ENCODE data around the gene SRXN1. TPM values are rescaled to one million over a fixed set of nuclear protein-coding genes. Genes with fewer than 3 reads are reported as not detected.

SRXN1 gene
- total RNA-seq, 4 donors from 2014 or later: 73.4 to 158 (median 133) TPM

DNA sequence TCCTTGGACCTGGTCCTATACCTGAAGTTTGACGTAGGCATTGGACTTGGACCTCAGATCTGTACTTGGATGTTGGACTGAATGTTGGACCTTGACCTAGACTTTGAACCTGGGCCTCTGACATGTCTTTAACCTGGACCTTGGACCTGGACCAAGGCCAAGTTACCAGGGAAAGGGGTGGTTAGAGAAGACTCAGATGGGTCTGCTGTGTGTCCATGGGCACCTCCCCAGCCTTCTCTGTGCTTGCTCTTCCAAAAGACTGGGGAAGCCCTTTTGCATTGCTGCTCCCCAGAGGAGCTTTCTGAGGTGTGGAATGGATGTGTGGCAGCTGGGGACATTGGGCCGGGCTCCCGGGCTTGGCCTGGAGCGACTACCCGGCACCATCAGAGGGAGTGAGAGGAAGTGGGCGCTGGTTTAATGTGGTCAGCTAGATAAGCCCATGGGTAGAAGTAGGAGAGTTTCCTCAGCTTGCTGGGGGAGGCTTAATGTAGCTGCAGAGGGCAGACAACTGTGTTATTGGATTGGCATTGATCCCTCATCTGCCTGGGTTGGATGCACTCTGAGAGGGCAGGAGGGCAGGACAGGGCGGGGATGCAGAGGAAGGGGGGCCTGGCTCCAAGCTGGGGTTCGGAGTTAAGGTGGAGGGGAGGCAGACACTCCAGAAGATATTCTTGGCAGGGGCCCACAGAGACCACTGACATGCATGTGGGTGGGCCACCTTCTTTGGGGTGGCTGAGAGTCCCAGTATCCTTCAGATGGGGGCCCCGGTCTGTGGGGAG lies 18.4 kb upstream of the SRXN1 start:
- no peak overlapping the region for H3K4me3 ChIP-seq
- H3K36me3 ChIP-seq: no peaks in the 10 kb centered on the region
- H3K27me3 ChIP-seq: peaks cover 3 to 97% (median 8%) of the 10 kb centered on the region in 4 donors
- 50 to 81% methylated on average over 6 to 7 of the region's 9 CpGs for WGBS, 2 donors
- no peaks in the 10 kb centered on the region for H3K9me3 ChIP-seq
- H3K27ac ChIP-seq: no peak overlapping the region
- peaks cover 8 to 17% (median 8%) of the 10 kb centered on the region in 3 donors for H3K4me1 ChIP-seq
- intact Hi-C loops (cut with DNase I): loop anchor here (10.0 kb wide), 1 partner anchor 53 kb away; no protein-coding TSS in a partner anchor
- TF ChIP-seq, protein P1, sequence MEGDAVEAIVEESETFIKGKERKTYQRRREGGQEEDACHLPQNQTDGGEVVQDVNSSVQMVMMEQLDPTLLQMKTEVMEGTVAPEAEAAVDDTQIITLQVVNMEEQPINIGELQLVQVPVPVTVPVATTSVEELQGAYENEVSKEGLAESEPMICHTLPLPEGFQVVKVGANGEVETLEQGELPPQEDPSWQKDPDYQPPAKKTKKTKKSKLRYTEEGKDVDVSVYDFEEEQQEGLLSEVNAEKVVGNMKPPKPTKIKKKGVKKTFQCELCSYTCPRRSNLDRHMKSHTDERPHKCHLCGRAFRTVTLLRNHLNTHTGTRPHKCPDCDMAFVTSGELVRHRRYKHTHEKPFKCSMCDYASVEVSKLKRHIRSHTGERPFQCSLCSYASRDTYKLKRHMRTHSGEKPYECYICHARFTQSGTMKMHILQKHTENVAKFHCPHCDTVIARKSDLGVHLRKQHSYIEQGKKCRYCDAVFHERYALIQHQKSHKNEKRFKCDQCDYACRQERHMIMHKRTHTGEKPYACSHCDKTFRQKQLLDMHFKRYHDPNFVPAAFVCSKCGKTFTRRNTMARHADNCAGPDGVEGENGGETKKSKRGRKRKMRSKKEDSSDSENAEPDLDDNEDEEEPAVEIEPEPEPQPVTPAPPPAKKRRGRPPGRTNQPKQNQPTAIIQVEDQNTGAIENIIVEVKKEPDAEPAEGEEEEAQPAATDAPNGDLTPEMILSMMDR (IDR thresholded peaks at IDR 0.05): no peak
- no peak for TF ChIP-seq POLR2A (IDR thresholded peaks at IDR 0.05)
- no peak for DNase-seq

DNA sequence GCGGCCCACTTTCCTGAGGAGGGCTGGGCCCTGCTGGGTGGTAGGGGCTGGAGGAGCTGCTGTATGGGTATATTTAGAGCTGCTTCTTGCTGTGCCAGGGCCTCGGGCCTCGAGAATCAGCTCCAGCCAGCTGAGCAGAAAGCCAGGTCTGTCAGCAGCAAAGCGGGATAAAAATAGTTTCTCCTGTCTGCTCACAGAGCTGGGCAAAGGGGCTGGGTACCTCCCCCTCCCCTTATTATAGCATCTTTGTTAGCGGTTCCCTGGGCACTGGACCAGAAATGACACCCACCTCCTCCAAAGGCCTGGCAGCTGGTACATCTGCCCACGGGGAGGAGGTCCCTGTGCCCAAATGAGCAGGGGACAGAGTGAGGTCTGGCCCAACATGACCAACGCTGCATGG lies 16.6 kb upstream of the SRXN1 start:
- WGBS, 2 donors: 72 to 100% methylated on average over 1 to 4 of the region's 7 CpGs
- intact Hi-C loops (cut with DNase I): no loop called here
- Histone ChIP-seq H3K4me1 (no peaks in the 10 kb centered on the region), H3K9me3 (no peaks in the 10 kb centered on the region), H3K4me3 (no peak overlapping the region), H3K27ac (no peak overlapping the region), H3K36me3 (no peaks in the 10 kb centered on the region), H3K27me3 (peaks cover 3 to 97% (median 11%) of the 10 kb centered on the region in 4 donors)
- DNase-seq: no peak
- no peak for TF ChIP-seq POLR2A (IDR thresholded peaks at IDR 0.05)
- TF ChIP-seq, protein P1 (IDR thresholded peaks at IDR 0.05): no peak

DNA sequence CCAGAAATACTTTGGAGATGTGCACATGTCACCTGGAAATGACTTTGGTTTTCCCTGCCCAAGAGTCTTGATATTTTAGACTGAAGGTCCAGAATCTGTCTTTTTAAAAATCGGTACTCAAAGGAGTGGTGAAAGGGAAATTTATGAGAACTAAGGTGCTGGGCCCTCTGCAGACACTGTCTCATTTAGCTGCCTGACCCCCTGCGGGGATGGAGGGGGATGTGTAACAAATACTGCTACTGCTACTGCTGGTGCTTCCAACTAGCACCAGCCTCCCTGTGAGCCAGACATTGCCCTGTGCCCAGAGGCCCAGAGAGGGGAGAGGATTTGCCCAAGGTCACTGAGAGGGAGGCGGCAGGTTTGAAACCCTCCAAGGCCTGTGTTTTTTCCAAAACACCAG lies 15.6 kb upstream of the SRXN1 start:
- TF ChIP-seq, protein P1 (IDR thresholded peaks at IDR 0.05): no peak
- TF ChIP-seq POLR2A (IDR thresholded peaks at IDR 0.05): no peak
- 68 to 73% methylated on average over 3 of the region's 3 CpGs for WGBS, 2 donors
- Histone ChIP-seq H3K27me3 (peaks cover 3 to 97% (median 14%) of the 10 kb centered on the region in 4 donors), H3K4me3 (no peak overlapping the region), H3K9me3 (no peaks in the 10 kb centered on the region), H3K4me1 (peaks cover 0 to 2% (median 2%) of the 10 kb centered on the region in 3 donors), H3K27ac (no peak overlapping the region), H3K36me3 (no peaks in the 10 kb centered on the region)
- intact Hi-C loops (cut with DNase I): no loop called here
- no peak for DNase-seq

DNA sequence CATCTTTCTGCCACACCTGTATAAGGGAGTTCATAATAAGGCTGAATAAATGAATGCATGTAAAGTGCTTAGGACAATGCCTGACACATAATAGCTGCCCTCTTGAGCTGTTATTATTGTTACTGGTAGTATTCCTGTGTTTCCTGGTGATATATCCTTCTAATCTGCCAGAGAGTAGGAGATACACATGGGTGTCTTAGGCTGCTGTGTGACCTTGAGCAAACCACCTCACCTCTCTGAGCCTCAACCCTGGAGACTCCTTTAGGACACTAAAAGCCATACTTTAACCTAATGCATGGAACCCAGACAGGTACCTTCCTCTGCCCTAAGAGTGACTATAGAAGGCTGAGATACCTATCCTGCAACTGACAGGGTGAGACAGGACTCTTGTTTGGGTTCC lies 15.1 kb upstream of the SRXN1 start:
- Histone ChIP-seq H3K4me3 (no peak overlapping the region), H3K27me3 (peaks cover 3 to 97% (median 15%) of the 10 kb centered on the region in 4 donors), H3K9me3 (no peaks in the 10 kb centered on the region), H3K4me1 (peaks cover 0 to 8% (median 7%) of the 10 kb centered on the region in 3 donors), H3K27ac (no peak overlapping the region), H3K36me3 (no peaks in the 10 kb centered on the region)
- intact Hi-C loops (cut with DNase I): no loop called here
- no peak for DNase-seq
- TF ChIP-seq, protein P1 (IDR thresholded peaks at IDR 0.05): no peak
- TF ChIP-seq POLR2A (IDR thresholded peaks at IDR 0.05): no peak

DNA sequence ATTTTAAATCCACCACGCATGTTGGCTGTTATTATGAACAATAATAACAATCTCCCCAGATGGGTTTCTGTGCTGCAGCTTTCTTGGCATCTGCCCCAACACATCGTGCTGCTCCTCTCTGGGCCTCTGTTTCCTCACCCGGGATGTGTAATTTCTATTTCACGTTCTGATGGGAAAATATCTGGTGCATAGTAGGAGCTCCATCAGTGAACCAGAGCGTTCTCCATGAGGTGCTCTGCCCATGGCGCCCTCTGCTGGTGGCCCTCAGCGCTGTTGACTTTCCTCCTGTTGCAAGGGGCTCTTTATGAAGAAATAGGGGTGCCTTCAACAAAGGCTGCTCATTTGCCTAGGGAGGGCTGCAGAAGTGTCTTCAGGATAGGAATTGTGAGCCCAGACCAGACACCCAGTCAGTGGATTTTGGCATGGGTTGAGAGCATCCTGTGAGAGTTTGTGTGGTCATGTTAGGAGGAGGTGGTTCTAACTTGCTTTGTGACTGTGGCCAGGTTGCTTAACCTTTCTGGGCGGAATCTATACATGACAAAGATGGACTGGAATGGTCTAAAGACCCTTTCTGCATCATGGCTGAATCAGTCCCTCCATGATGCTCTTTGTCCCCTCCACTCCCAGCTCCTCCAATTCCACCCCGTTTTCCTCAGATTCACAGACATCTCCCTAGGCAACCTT lies 14.5 kb upstream of the SRXN1 start:
- Histone ChIP-seq H3K27me3 (peaks cover 5 to 97% (median 17%) of the 10 kb centered on the region in 4 donors), H3K27ac (no peak overlapping the region), H3K4me1 (peaks cover 0 to 9% (median 7%) of the 10 kb centered on the region in 3 donors), H3K36me3 (no peaks in the 10 kb centered on the region), H3K4me3 (no peak overlapping the region), H3K9me3 (no peaks in the 10 kb centered on the region)
- TF ChIP-seq POLR2A (IDR thresholded peaks at IDR 0.05): no peak
- TF ChIP-seq, protein P1 (IDR thresholded peaks at IDR 0.05): peak; percentile 54 to 75 (median 62)
- intact Hi-C loops (cut with DNase I): no loop called here
- 22 to 23% methylated on average over 8 of the region's 9 CpGs for WGBS, 2 donors
- DNase-seq: no peak
